Keratinocyte (primary cell): ENCODE measurements around the gene MAB21L3. TPM values are rescaled to one million over a fixed set of nuclear protein-coding genes. Genes with fewer than 3 reads are reported as not detected.

ENCODE experiments used
- DNase-seq: peaks from one replicate; pipeline ENCODE4 v3.0.0-alpha.2; 2011; ENCODE audit warnings: low read depth, missing footprints, low spot score
- FAIRE-seq: peaks from 2 replicates; lab custom pipeline; 2011; peaks lifted over from hg19 to GRCh38; lab: Jason Lieb, UNC
- H2AFZ ChIP-seq: 2 replicates; pipeline ENCODE4 v1.6.0; 2012; ENCODE audit warnings: low read length, control low read depth, inconsistent platforms; ENCODE audit not compliant: control insufficient read depth
- H3K27ac ChIP-seq: 2 replicates; pipeline ENCODE4 v1.5.1; 2011; ENCODE audit warnings: low read length; ENCODE audit not compliant: control insufficient read depth, insufficient read depth
- H3K27me3 ChIP-seq: 3 replicates; pipeline ENCODE4 v1.6.0; 2011; ENCODE audit warnings: low read length; ENCODE audit not compliant: control insufficient read depth, insufficient read depth; ENCODE audit errors: extremely low read depth
- H3K36me3 ChIP-seq, 2 experiments: 2 replicates in 1 of 2; 3 replicates in 1 of 2; pipeline ENCODE4 v1.5.1; 2011; ENCODE audit warnings: low read length in 2 of 2, mild to moderate bottlenecking in 1 of 2; ENCODE audit not compliant: control insufficient read depth in 2 of 2, insufficient read depth in 2 of 2; ENCODE audit errors: extremely low read depth in 1 of 2
- H3K4me1 ChIP-seq: 3 replicates; pipeline ENCODE4 v1.5.1; 2011; ENCODE audit warnings: low read length; ENCODE audit not compliant: control insufficient read depth, insufficient read depth; ENCODE audit errors: extremely low read depth
- H3K4me2 ChIP-seq: 3 replicates; pipeline ENCODE4 v1.6.0; 2011; ENCODE audit warnings: low read depth, low read length; ENCODE audit not compliant: control insufficient read depth, insufficient read depth; ENCODE audit errors: extremely low read depth
- H3K4me3 ChIP-seq, 3 experiments: fragments of 200-600 bp in 1 of 3; sonication (generic) in 1 of 3; 2 replicates in 2 of 3; 3 replicates in 1 of 3; pipeline ENCODE4 v1.5.1; 2011 to 2016; ENCODE audit warnings: low read length in 3 of 3, mild to moderate bottlenecking in 3 of 3, control low read depth in 2 of 3, inconsistent platforms in 1 of 3, low read depth in 1 of 3, mixed read lengths in 1 of 3, mixed run types in 1 of 3, moderate library complexity in 1 of 3; ENCODE audit not compliant: control insufficient read depth in 2 of 3, insufficient read depth in 2 of 3; ENCODE audit errors: extremely low read depth in 1 of 3
- H3K79me2 ChIP-seq: 2 replicates; pipeline ENCODE4 v1.6.0; 2012; ENCODE audit warnings: low read length; ENCODE audit not compliant: control insufficient read depth, insufficient read depth
- H3K9ac ChIP-seq: 3 replicates; pipeline ENCODE4 v1.6.0; 2011; ENCODE audit warnings: low read length; ENCODE audit not compliant: control insufficient read depth, insufficient read depth; ENCODE audit errors: extremely low read depth
- H3K9me1 ChIP-seq: 3 replicates; pipeline ENCODE4 v1.6.0; 2011; ENCODE audit warnings: low read length; ENCODE audit not compliant: control insufficient read depth, insufficient read depth; ENCODE audit errors: extremely low read depth
- H3K9me3 ChIP-seq: 2 replicates; pipeline ENCODE4 v1.5.1; 2012; ENCODE audit warnings: low read depth, low read length; ENCODE audit not compliant: control insufficient read depth
- H4K20me1 ChIP-seq: 3 replicates; pipeline ENCODE4 v1.6.0; 2011; ENCODE audit warnings: low read length; ENCODE audit not compliant: control insufficient read depth, insufficient read depth; ENCODE audit errors: extremely low read depth
- CTCF ChIP-seq, 3 experiments: IDR thresholded peaks in 1 of 3; conservative IDR thresholded peaks in 1 of 3; optimal IDR thresholded peaks in 1 of 3; 2 replicates in 2 of 3; 3 replicates in 1 of 3; pipeline versions ENCODE3 to v1.5.1; 2011; ENCODE audit warnings: low read length in 3 of 3, mild to moderate bottlenecking in 3 of 3, moderate library complexity in 2 of 3, control low read depth in 1 of 3, inconsistent platforms in 1 of 3; ENCODE audit not compliant: insufficient read depth in 2 of 3; ENCODE audit errors: extremely low read depth in 1 of 3
- EZH2 ChIP-seq: IDR thresholded peaks from one replicate; pipeline ENCODE4 v1.6.1; 2012; ENCODE audit warnings: inconsistent platforms, mild to moderate bottlenecking, low read length, moderate library complexity
- dilution Hi-C: fragments of 300-500 bp; cut with MboI; formaldehyde crosslinking; loops from one replicate; pipeline ENCODE4 v1.7.0; 2020; ENCODE audit warnings: low sequenced_read_pairs; ENCODE audit not compliant: extremely low pct_ligation_motif_present
- polyA plus RNA-seq, 5 experiments: library from polyadenylated mRNA; depleted of rRNA in 3 of 5; stranded (reverse) in 3 of 5; stranded (forward) in 1 of 5; unstranded in 1 of 5; fragments of >200 nt; gene quantifications; 1 replicate in 1 of 5; 2 replicates in 3 of 5; 3 replicates in 1 of 5; pipeline versions ENCODE4 v1.2.1 to v1.2.3, GENCODE V29; 2011 to 2012; ENCODE audit warnings: missing spikeins in 2 of 5, low read depth in 1 of 5, low replicate concordance in 1 of 5

The MAB21L3 gene
- polyA plus RNA-seq, 1 donor (not counting 4 experiments of a cell fraction or from before 2014, with no cell fraction given) = 0.29 TPM

DNA sequence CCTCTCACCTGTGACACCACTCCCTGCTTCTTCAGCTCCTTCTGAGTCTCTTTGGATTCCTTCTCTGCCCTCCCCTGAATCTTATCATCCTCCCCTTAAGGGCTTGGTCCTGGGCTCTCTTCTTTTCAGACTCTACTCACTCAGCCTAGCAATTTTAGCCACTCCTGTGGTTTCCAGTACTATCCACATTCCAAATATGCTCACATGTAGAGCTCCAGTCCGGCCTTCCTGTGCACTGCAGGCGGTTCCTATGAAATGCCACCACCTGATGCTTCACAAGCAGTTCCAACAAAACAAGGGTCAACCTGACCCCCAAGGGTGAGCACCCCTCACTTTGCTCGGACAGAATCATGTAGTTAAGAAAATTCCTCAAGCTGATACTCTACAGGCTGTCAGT lies 35.9 kb downstream of the MAB21L3 start:
- TF ChIP-seq CTCF (optimal IDR thresholded peaks at IDR 0.05 in 1 of 3, IDR thresholded peaks at IDR 0.05 in 1 of 3, conservative IDR thresholded peaks at IDR 0.05 in 1 of 3; ENCODE audit: extremely low read depth in 1 of 3, insufficient read depth in 2 of 3, low read length in 3 of 3) (no peak), EZH2 (no peak)
- Histone ChIP-seq H3K4me1 (peaks cover 5% of the 10 kb centered on the region), H3K9ac (no peak overlapping the region), H3K27me3 (no peaks in the 10 kb centered on the region), H3K36me3 (no peaks in the 10 kb centered on the region), H2AFZ (no peak overlapping the region), H3K79me2 (no peaks in the 10 kb centered on the region), H3K9me3 (no peaks in the 10 kb centered on the region), H3K4me2 (no peak overlapping the region), H4K20me1 (no peaks in the 10 kb centered on the region), H3K4me3 (no peak overlapping the region), H3K27ac (no peak overlapping the region), H3K9me1 (no peaks in the 10 kb centered on the region)
- dilution Hi-C loops = no loop called here
- no peak for DNase-seq
- no peak for FAIRE-seq

GRCh38 chr1:116147972-116148371 lies 36.8 kb downstream of the MAB21L3 start:
- H3K27ac ChIP-seq = no peak overlapping the region
- no peaks in the 10 kb centered on the region for H4K20me1 ChIP-seq
- no peaks in the 10 kb centered on the region for H3K79me2 ChIP-seq
- dilution Hi-C loops = no loop called here
- no peaks in the 10 kb centered on the region for H3K36me3 ChIP-seq
- H3K9me1 ChIP-seq = no peaks in the 10 kb centered on the region
- peaks cover 8% of the 10 kb centered on the region for H3K4me1 ChIP-seq
- H3K27me3 ChIP-seq = no peaks in the 10 kb centered on the region
- H2AFZ ChIP-seq = no peak overlapping the region
- no peak for DNase-seq
- H3K9ac ChIP-seq = no peak overlapping the region
- H3K9me3 ChIP-seq = no peaks in the 10 kb centered on the region
- H3K4me3 ChIP-seq = no peak overlapping the region
- peak overlapping the region; percentile 12 for H3K4me2 ChIP-seq
- TF ChIP-seq CTCF (optimal IDR thresholded peaks at IDR 0.05 in 1 of 3, IDR thresholded peaks at IDR 0.05 in 1 of 3, conservative IDR thresholded peaks at IDR 0.05 in 1 of 3; ENCODE audit: extremely low read depth in 1 of 3, insufficient read depth in 2 of 3, low read length in 3 of 3) = peak in 1 of 3 experiments; percentile 57
- TF ChIP-seq EZH2 = no peak
- FAIRE-seq = peak; percentile 39
